Spleen (tissue), 11 donors: ENCODE results near the gene CLDN6. TPM values are rescaled to one million over a fixed set of nuclear protein-coding genes. Genes with fewer than 3 reads are reported as not detected.

Experiments used
- DNase-seq: peaks from one replicate; pipeline ENCODE4 v3.0.0-alpha.2; 2020
- H3K27ac ChIP-seq, 8 donors: fragments of 200-600 bp; sonication (generic) in 7 of 8; 1 replicate in 4 of 8; 2 replicates in 4 of 8; pipeline versions ENCODE4 v1.5.0 to v1.8.0; 2016 to 2021; ENCODE audit warnings: inconsistent platforms in 4 of 8, mild to moderate bottlenecking in 4 of 8, moderate library complexity in 1 of 8
- H3K27me3 ChIP-seq, 7 donors: fragments of 200-600 bp; sonication (generic) in 6 of 7; replicated peaks in 1 of 7; 1 replicate in 4 of 7; 2 replicates in 3 of 7; pipeline versions ENCODE4 v1.5.0 to v1.8.0; 2016 to 2021; ENCODE audit warnings: inconsistent platforms in 3 of 7, mild to moderate bottlenecking in 1 of 7
- H3K36me3 ChIP-seq, 6 donors: fragments of 200-600 bp; sonication (generic) in 5 of 6; 1 replicate in 4 of 6; 2 replicates in 2 of 6; pipeline versions ENCODE4 v1.5.0 to v1.8.0; 2016 to 2021; ENCODE audit warnings: inconsistent platforms in 2 of 6
- H3K4me1 ChIP-seq, 6 donors: fragments of 200-600 bp; sonication (generic) in 5 of 6; 1 replicate in 3 of 6; 2 replicates in 3 of 6; pipeline versions ENCODE4 v1.5.0 to v1.8.0; 2016 to 2021; ENCODE audit warnings: inconsistent platforms in 3 of 6
- H3K4me3 ChIP-seq, 8 donors: fragments of 200-600 bp; sonication (generic) in 7 of 8; 1 replicate in 4 of 8; 2 replicates in 4 of 8; pipeline versions ENCODE4 v1.5.0 to v1.8.0; 2016 to 2021; ENCODE audit warnings: inconsistent platforms in 4 of 8, mild to moderate bottlenecking in 4 of 8, moderate library complexity in 2 of 8
- H3K9me3 ChIP-seq, 8 donors: fragments of 200-600 bp; sonication (generic) in 7 of 8; 1 replicate in 4 of 8; 2 replicates in 4 of 8; pipeline versions ENCODE4 v1.5.0 to v1.8.0; 2016 to 2021; ENCODE audit warnings: inconsistent platforms in 4 of 8
- CTCF ChIP-seq, 11 experiments: fragments of 200-600 bp in 7 of 11; fragments of 450-650 bp in 4 of 11; sonication (generic) in 4 of 11; IDR thresholded peaks in 8 of 11; conservative IDR thresholded peaks in 3 of 11; 1 replicate in 7 of 11; 2 replicates in 4 of 11; pipeline versions ENCODE4 v1.4.0 to v1.8.0; 2016 to 2021; ENCODE audit warnings: antibody characterized with exemption in 11 of 11, inconsistent platforms in 4 of 11, mild to moderate bottlenecking in 1 of 11
- POLR2A ChIP-seq, 3 donors: fragments of 450-650 bp; IDR thresholded peaks; one replicate each; pipeline ENCODE4 v1.5.1; 2017; ENCODE audit warnings: antibody characterized with exemption in 3 of 3, mild to moderate bottlenecking in 1 of 3
- POLR2AphosphoS5 ChIP-seq, 3 donors: sonication (generic); formaldehyde crosslinking; IDR thresholded peaks; one replicate each; pipeline ENCODE4 v1.5.1; 2017; ENCODE audit warnings: antibody characterized with exemption in 3 of 3
- WGBS, 5 donors: extraction: QIAGEN DNeasy Blood & Tissue Kit in 3 of 5; methylation state at CpG; one replicate each; pipeline versions ENCODE4 v1.1.5 to v1.1.7; 2013 to 2018; 5-methylcytosine and 5-hydroxymethylcytosine counted together
- intact Hi-C: fragments of 100-400 bp; cut with DNase I; formaldehyde crosslinking; loops from one replicate; pipeline ENCODE4 v1.15.0; 2023; ENCODE audit warnings: low total_unique reads
- polyA plus RNA-seq, 3 donors: library from polyadenylated mRNA; stranded (reverse); fragments of 200-250 nt; gene quantifications; one replicate each; pipeline ENCODE4 v1.2.1, GENCODE V29; 2013
- total RNA-seq, 7 donors: library from RNA; depleted of rRNA in 3 of 7; stranded (reverse); fragments of >200 nt in 3 of 7; fragmentation: NEBNext Ultra II Directional in 4 of 7; extraction: Animal tissue kit (Norgen Biotek cat#: 25700) in 4 of 7; gene quantifications; one replicate each; pipeline versions ENCODE4 v1.1.0 to v1.2.1, GENCODE V29; 2016 to 2021
- donor health status: healthy with polysubstance abuse.
- donor health status: DM: no; HTN: no; CAD: no; lungs with moderate emphysema.
- donor health status: DM: no; HTN: no; CAD: no.
- donor health status: Bipolar disorder and iron deficiency.
- donor health status: healthy.
- donor health status: DM: no; HTN: no; CAD: no.
- donor health status: DM: yes; HTN: yes; CAD: no.

CLDN6 gene
- total and polyA plus RNA-seq, 10 donors = not detected

GRCh38 chr16:3004781-3005284 lies 13.2 kb downstream of the CLDN6 start:
- Histone ChIP-seq H3K4me1 (peaks cover 18 to 62% (median 44%) of the 10 kb centered on the region in 6 donors), H3K27ac (peak overlapping the region in 7 of 8 donors; percentile 21 to 92 (median 76)), H3K36me3 (no peaks in the 10 kb centered on the region), H3K27me3 (peaks cover 0 to 58% (median 8%) of the 10 kb centered on the region in 7 donors), H3K4me3 (peak overlapping the region in 7 of 8 donors; percentile 9 to 72 (median 34)), H3K9me3 (no peaks in the 10 kb centered on the region)
- DNase-seq = peak; percentile 89
- intact Hi-C loops = no loop called here
- 12 to 21% (median 20%) methylated on average over 19 to 25 of the region's 25 CpGs for WGBS, 5 donors
- TF ChIP-seq POLR2AphosphoS5 (IDR thresholded peaks at IDR 0.05) (peak in 1 of 3 donors; percentile 37), CTCF (IDR thresholded peaks at IDR 0.05 in 8 of 11, conservative IDR thresholded peaks at IDR 0.05 in 3 of 11) (no peak), POLR2A (IDR thresholded peaks at IDR 0.05) (no peak)

GRCh38 chr16:3004319-3004718 lies 13.7 kb downstream of the CLDN6 start:
- TF ChIP-seq POLR2A (IDR thresholded peaks at IDR 0.05) = no peak
- no peak for TF ChIP-seq POLR2AphosphoS5 (IDR thresholded peaks at IDR 0.05)
- no peak for TF ChIP-seq CTCF (IDR thresholded peaks at IDR 0.05 in 8 of 11, conservative IDR thresholded peaks at IDR 0.05 in 3 of 11)
- H3K36me3 ChIP-seq = no peaks in the 10 kb centered on the region
- peak overlapping the region in 3 of 8 donors; percentile 78 to 92 (median 84) for H3K27ac ChIP-seq
- peaks cover 0 to 53% (median 8%) of the 10 kb centered on the region in 7 donors for H3K27me3 ChIP-seq
- H3K4me1 ChIP-seq = peaks cover 18 to 57% (median 42%) of the 10 kb centered on the region in 6 donors
- WGBS, 5 donors = 0 to 2% (median 1%) methylated on average over 16 to 67 of the region's 67 CpGs
- H3K9me3 ChIP-seq = no peaks in the 10 kb centered on the region
- DNase-seq = no peak
- intact Hi-C loops = no loop called here
- peak overlapping the region in 4 of 8 donors; percentile 35 to 72 (median 38) for H3K4me3 ChIP-seq

- H3K4me1 ChIP-seq = peaks cover 18 to 51% (median 38%) of the 10 kb centered on the region in 6 donors
- peak; percentile 98 for DNase-seq
- H3K27ac ChIP-seq = peak overlapping the region in 3 of 8 donors; percentile 78 to 92 (median 84)
- no peaks in the 10 kb centered on the region for H3K36me3 ChIP-seq
- H3K9me3 ChIP-seq = no peaks in the 10 kb centered on the region
- TF ChIP-seq CTCF (IDR thresholded peaks at IDR 0.05 in 8 of 11, conservative IDR thresholded peaks at IDR 0.05 in 3 of 11) = peak; percentile 39 to 81 (median 63)
- peak; percentile 59 to 85 (median 78) for TF ChIP-seq POLR2AphosphoS5 (IDR thresholded peaks at IDR 0.05)
- TF ChIP-seq POLR2A (IDR thresholded peaks at IDR 0.05) = no peak
- intact Hi-C loops = no loop called here
- H3K27me3 ChIP-seq = peaks cover 0 to 51% (median 8%) of the 10 kb centered on the region in 7 donors
- WGBS, 5 donors = 8 to 15% (median 10%) methylated on average over 31 to 58 of the region's 58 CpGs
- peak overlapping the region in 7 of 8 donors; percentile 23 to 72 (median 35) for H3K4me3 ChIP-seq
Observed at GRCh38 chr16:3003582-3004270, 14.3 kb downstream of the CLDN6 start.

GRCh38 chr16:3001316-3001715 lies 16.7 kb downstream of the CLDN6 start:
- Histone ChIP-seq H3K27me3 (peaks cover 0 to 42% (median 3%) of the 10 kb centered on the region in 7 donors), H3K4me3 (no peak overlapping the region), H3K9me3 (no peaks in the 10 kb centered on the region), H3K4me1 (peaks cover 0 to 27% (median 16%) of the 10 kb centered on the region in 6 donors), H3K36me3 (no peaks in the 10 kb centered on the region), H3K27ac (no peak overlapping the region)
- DNase-seq = no peak
- intact Hi-C loops = no loop called here
- WGBS, 5 donors = 67 to 87% (median 81%) methylated on average over 8 to 12 of the region's 12 CpGs
- TF ChIP-seq POLR2A (IDR thresholded peaks at IDR 0.05) (no peak), CTCF (IDR thresholded peaks at IDR 0.05 in 8 of 11, conservative IDR thresholded peaks at IDR 0.05 in 3 of 11) (no peak), POLR2AphosphoS5 (IDR thresholded peaks at IDR 0.05) (no peak)
